H9 (cell line): ENCODE measurements around the gene TRIM17. TPM values are rescaled to one million over a fixed set of nuclear protein-coding genes. Genes with fewer than 3 reads are reported as not detected.

ENCODE experiments used
- DNase-seq: peaks from one replicate; pipeline ENCODE4 v3.0.0-alpha.2; 2017
- H2AFZ ChIP-seq: one replicate; pipeline ENCODE4 v1.6.1; 2013; ENCODE audit warnings: mild to moderate bottlenecking, low read length, control low read depth, moderate library complexity
- H2AK5ac ChIP-seq: 2 replicates; pipeline ENCODE4 v1.6.1; 2013; ENCODE audit warnings: low read length, control low read depth, mixed read lengths; ENCODE audit not compliant: insufficient read length
- H2BK120ac ChIP-seq: one replicate; pipeline ENCODE4 v1.6.1; 2013; ENCODE audit warnings: low read depth, mild to moderate bottlenecking, low read length, control low read depth, inconsistent platforms; ENCODE audit not compliant: poor library complexity, severe bottlenecking
- H2BK12ac ChIP-seq: 2 replicates; pipeline ENCODE4 v1.6.1; 2013; ENCODE audit warnings: low read length, control low read depth, mixed read lengths, low read depth; ENCODE audit not compliant: insufficient read length
- H2BK15ac ChIP-seq: 2 replicates; pipeline ENCODE4 v1.6.1; 2013; ENCODE audit warnings: low read depth, low read length, control low read depth
- H2BK20ac ChIP-seq: one replicate; pipeline ENCODE4 v1.6.1; 2013; ENCODE audit warnings: low read depth, mild to moderate bottlenecking, low read length, control low read depth, inconsistent platforms; ENCODE audit not compliant: poor library complexity, severe bottlenecking
- H2BK5ac ChIP-seq: 2 replicates; pipeline ENCODE4 v1.6.1; 2013; ENCODE audit warnings: low read length, control low read depth, mixed read lengths; ENCODE audit not compliant: insufficient read length
- H3K14ac ChIP-seq: 2 replicates; pipeline ENCODE4 v1.6.1; 2013; ENCODE audit warnings: low read length, control low read depth; ENCODE audit not compliant: insufficient read depth
- H3K18ac ChIP-seq: 2 replicates; pipeline ENCODE4 v1.6.1; 2013; ENCODE audit warnings: low read depth, mild to moderate bottlenecking, mixed read lengths, low read length, control low read depth; ENCODE audit not compliant: insufficient read length
- H3K23ac ChIP-seq: 2 replicates; pipeline ENCODE4 v1.6.1; 2013; ENCODE audit warnings: low read length, control low read depth, mixed read lengths, low read depth; ENCODE audit not compliant: insufficient read length
- H3K23me2 ChIP-seq: 2 replicates; pipeline ENCODE4 v1.6.1; 2013; ENCODE audit warnings: low read depth, mild to moderate bottlenecking, mixed read lengths, low read length, control low read depth; ENCODE audit not compliant: insufficient read length, poor library complexity, severe bottlenecking
- H3K27ac ChIP-seq: 2 replicates; pipeline ENCODE4 v1.5.1; 2013; ENCODE audit warnings: low read length, control low read depth, mixed read lengths, low read depth; ENCODE audit not compliant: insufficient read length
- H3K27me3 ChIP-seq: 2 replicates; pipeline ENCODE4 v1.6.1; 2013; ENCODE audit warnings: low read length, control low read depth, inconsistent platforms; ENCODE audit not compliant: insufficient read depth
- H3K4ac ChIP-seq: 2 replicates; pipeline ENCODE4 v1.6.1; 2013; ENCODE audit warnings: low read depth, mild to moderate bottlenecking, control low read depth, inconsistent platforms, low read length, moderate library complexity
- H3K4me1 ChIP-seq: 2 replicates; pipeline ENCODE4 v1.6.1; 2013; ENCODE audit warnings: low read length, control low read depth, inconsistent platforms; ENCODE audit not compliant: insufficient read depth
- H3K4me2 ChIP-seq: 2 replicates; pipeline ENCODE4 v1.6.1; 2013; ENCODE audit warnings: low read length, control low read depth, mixed read lengths; ENCODE audit not compliant: insufficient read length, insufficient read depth
- H3K56ac ChIP-seq: 2 replicates; pipeline ENCODE4 v1.6.1; 2013; ENCODE audit warnings: low read depth, mild to moderate bottlenecking, mixed read lengths, low read length, control low read depth; ENCODE audit not compliant: insufficient read length
- H3K79me1 ChIP-seq: 2 replicates; pipeline ENCODE4 v1.6.1; 2013; ENCODE audit warnings: low read depth, mild to moderate bottlenecking, moderate library complexity, low read length, control low read depth, inconsistent platforms; ENCODE audit not compliant: insufficient read depth, poor library complexity, severe bottlenecking
- H3K79me2 ChIP-seq: 2 replicates; pipeline ENCODE4 v1.6.1; 2013; ENCODE audit warnings: low read length, control low read depth, inconsistent platforms; ENCODE audit not compliant: insufficient read depth
- H3K9ac ChIP-seq: 2 replicates; pipeline ENCODE4 v1.6.1; 2013; ENCODE audit warnings: low read length, control low read depth, mixed read lengths; ENCODE audit not compliant: insufficient read length; ENCODE audit errors: extremely low read depth
- H3K9me3 ChIP-seq: one replicate; pipeline ENCODE4 v1.6.1; 2013; ENCODE audit warnings: low read depth, low read length, inconsistent platforms; ENCODE audit not compliant: control insufficient read depth
- H3T11ph ChIP-seq: one replicate; pipeline ENCODE4 v1.6.1; 2013; ENCODE audit warnings: mild to moderate bottlenecking, low read length, control low read depth, inconsistent platforms
- H4K20me1 ChIP-seq: one replicate; pipeline ENCODE4 v1.6.1; 2013; ENCODE audit not compliant: control insufficient read depth, insufficient read length, insufficient read depth
- H4K5ac ChIP-seq: 2 replicates; pipeline ENCODE4 v1.6.1; 2013; ENCODE audit warnings: low read depth, mild to moderate bottlenecking, mixed read lengths, low read length, control low read depth; ENCODE audit not compliant: insufficient read length
- H4K8ac ChIP-seq: replicated peaks from 2 replicates; pipeline ENCODE4 v1.6.1; 2013; ENCODE audit warnings: low read length, control low read depth, mixed read lengths, low read depth; ENCODE audit not compliant: insufficient read length
- H4K91ac ChIP-seq: 2 replicates; pipeline ENCODE4 v1.6.1; 2013; ENCODE audit warnings: low read depth, mild to moderate bottlenecking, moderate library complexity, mixed read lengths, low read length, control low read depth; ENCODE audit not compliant: insufficient read length
- H3K27ac Mint-ChIP-seq, 3 experiments: 2 replicates in 2 of 3; 3 replicates in 1 of 3; pipeline ENCODE4 v1.8.0; 2020 to 2021; ENCODE audit warnings: mixed read lengths in 3 of 3, mild to moderate bottlenecking in 1 of 3, moderate library complexity in 1 of 3
- H3K27me3 Mint-ChIP-seq: 2 replicates; pipeline ENCODE4 v1.8.0; 2021; ENCODE audit warnings: low read depth, mild to moderate bottlenecking, moderate library complexity, mixed read lengths
- H3K36me3 Mint-ChIP-seq, 3 experiments: 2 replicates in 2 of 3; 3 replicates in 1 of 3; pipeline ENCODE4 v1.8.0; 2020 to 2021; ENCODE audit warnings: low read depth in 3 of 3, mixed read lengths in 3 of 3; ENCODE audit not compliant: insufficient read depth in 1 of 3
- H3K4me1 Mint-ChIP-seq, 2 experiments: 2 replicates each; pipeline ENCODE4 v1.8.0; 2020; ENCODE audit warnings: mixed read lengths in 2 of 2
- H3K4me3 Mint-ChIP-seq, 2 experiments: 2 replicates in 1 of 2; 3 replicates in 1 of 2; pipeline ENCODE4 v1.8.0; 2020 to 2021; ENCODE audit warnings: mild to moderate bottlenecking in 2 of 2, mixed read lengths in 2 of 2, moderate library complexity in 1 of 2
- H3K9me3 Mint-ChIP-seq, 2 experiments: 2 replicates in 1 of 2; 3 replicates in 1 of 2; pipeline ENCODE4 v1.8.0; 2020; ENCODE audit warnings: mild to moderate bottlenecking in 2 of 2, mixed read lengths in 2 of 2, moderate library complexity in 1 of 2
- CTCF ChIP-seq: fragments of 200-600 bp; sonication (generic); conservative IDR thresholded peaks from 3 replicates; pipeline ENCODE4 v1.8.0; 2021; ENCODE audit warnings: antibody characterized with exemption, mild to moderate bottlenecking
- WGBS: extraction: QIAGEN DNeasy Blood & Tissue Kit; methylation state at CpG from one replicate; pipeline ENCODE4 v1.1.7; 2013; ENCODE audit warnings: missing lambda C conversion rate, low lambda C conversion rate, mixed read lengths; ENCODE audit not compliant: insufficient read length; ENCODE audit errors: extremely low coverage; 5-methylcytosine and 5-hydroxymethylcytosine counted together
- total RNA-seq: library from RNA; stranded (reverse); gene quantifications from 2 replicates; pipeline ENCODE4 v1.2.1, GENCODE V29; 2021

The TRIM17 gene
- total RNA-seq, 1 experiment from 2014 or later: 2.8 TPM

GRCh38 chr1:228360533-228361313 lies 55.9 kb downstream of the TRIM17 start:
- peaks cover 4% of the 10 kb centered on the region for H4K20me1 ChIP-seq
- no peaks in the 10 kb centered on the region for H3K9me3 Mint-ChIP-seq

More at GRCh38 chr1:228360533-228361313, 55.9 kb downstream of the TRIM17 start:
- Histone ChIP-seq H3K4me2 (no peak overlapping the region), H4K8ac (no peak overlapping the region), H3K18ac (no peak overlapping the region), H3K4me1 (no peaks in the 10 kb centered on the region), H3K79me2 (no peaks in the 10 kb centered on the region), H2BK5ac (no peak overlapping the region), H3K27ac (no peak overlapping the region), H3K4ac (no peak overlapping the region), H3K27me3 (no peaks in the 10 kb centered on the region), H4K5ac (no peak overlapping the region), H2BK15ac (no peak overlapping the region), H3K14ac (no peak overlapping the region), H2AFZ (no peak overlapping the region), H3K23me2 (no peaks in the 10 kb centered on the region), H2BK20ac (no peak overlapping the region), H2BK12ac (no peak overlapping the region), H3K56ac (no peak overlapping the region), H3K9me3 (no peaks in the 10 kb centered on the region), H3K9ac (no peak overlapping the region), H3T11ph (no peak overlapping the region), H3K23ac (no peak overlapping the region), H3K79me1 (no peaks in the 10 kb centered on the region), H4K91ac (no peak overlapping the region), H2BK120ac (no peak overlapping the region), H2AK5ac (no peak overlapping the region)
- peaks cover 0 to 3% (median 1%) of the 10 kb centered on the region in 3 experiments; a peak in 3 of 7 replicates for H3K36me3 Mint-ChIP-seq
- DNase-seq: no peak
- H3K4me3 Mint-ChIP-seq: no peak overlapping the region
- no peak overlapping the region for H3K27ac Mint-ChIP-seq
- WGBS: no CpG with 5 or more reads among the region's 19 CpGs
- H3K27me3 Mint-ChIP-seq: peaks cover 2% of the 10 kb centered on the region; the same call in 1 of the 2 replicates
- H3K4me1 Mint-ChIP-seq: 0 out of 4 replicates have a peak, but pooled peaks cover 0 to 3% of the 10 kb centered on the region in 2 experiments
- TF ChIP-seq CTCF: no peak
